Activated CD8-positive, alpha-beta T cell treated with anti-CD3 and anti-CD28 coated beads for 36 hours (primary cell): ENCODE data around the gene IFI27L2. TPM values are rescaled to one million over a fixed set of nuclear protein-coding genes. Genes with fewer than 3 reads are reported as not detected.

Experiments
- ATAC-seq: fragments of 200-7000 bp; cut with Tn5 transposase; one replicate; pipeline ENCODE4 v1.10.0; 2021; ENCODE audit warnings: mild to moderate bottlenecking, moderate library complexity
- CTCF ChIA-PET: fragments of 350-600 bp; sonication (Branson Sonifier 250); formaldehyde crosslinking; loops from one replicate; lab custom pipeline; 2021; ENCODE audit warnings: antibody characterized with exemption; lab: Charles Lee
- POLR2A ChIA-PET: fragments of 350-600 bp; sonication (Branson Sonifier 250); formaldehyde crosslinking; loops from one replicate; lab custom pipeline; 2021; ENCODE audit warnings: antibody characterized with exemption; lab: Charles Lee
- DNase-seq: peaks from one replicate; pipeline ENCODE4 v3.0.0-alpha.2; 2020
- H3K27ac Mint-ChIP-seq: one replicate; pipeline ENCODE4 v1.8.0; 2021; ENCODE audit warnings: mild to moderate bottlenecking, mixed read lengths
- H3K27me3 Mint-ChIP-seq: one replicate; pipeline ENCODE4 v1.8.0; 2021; ENCODE audit warnings: mixed read lengths
- H3K36me3 Mint-ChIP-seq: one replicate; pipeline ENCODE4 v1.8.0; 2021; ENCODE audit warnings: low read depth, mixed read lengths
- H3K4me1 Mint-ChIP-seq: one replicate; pipeline ENCODE4 v1.8.0; 2021; ENCODE audit warnings: low read depth, mixed read lengths
- H3K4me3 Mint-ChIP-seq: one replicate; pipeline ENCODE4 v1.8.0; 2021; ENCODE audit warnings: mild to moderate bottlenecking, moderate library complexity, mixed read lengths
- H3K9me3 Mint-ChIP-seq: one replicate; pipeline ENCODE4 v1.8.0; 2021; ENCODE audit warnings: mixed read lengths
- intact Hi-C: fragments of 100-400 bp; cut with micrococcal nuclease; formaldehyde crosslinking; loops from one replicate; pipeline ENCODE4 v1.10.0; 2022
- total RNA-seq, 2 experiments: library from RNA; stranded (reverse); gene quantifications; one replicate each; pipeline ENCODE4 v1.2.3, GENCODE V29; 2021
- TF ChIP-seq, protein P1 (sequence below): fragments of 200-600 bp; IDR thresholded peaks from one replicate; pipeline ENCODE4 v1.8.0; 2022; ENCODE audit warnings: antibody characterized with exemption, mild to moderate bottlenecking

The IFI27L2 gene
- total RNA-seq, 2 experiments from 2014 or later = 43.0 to 44.5 TPM

DNA sequence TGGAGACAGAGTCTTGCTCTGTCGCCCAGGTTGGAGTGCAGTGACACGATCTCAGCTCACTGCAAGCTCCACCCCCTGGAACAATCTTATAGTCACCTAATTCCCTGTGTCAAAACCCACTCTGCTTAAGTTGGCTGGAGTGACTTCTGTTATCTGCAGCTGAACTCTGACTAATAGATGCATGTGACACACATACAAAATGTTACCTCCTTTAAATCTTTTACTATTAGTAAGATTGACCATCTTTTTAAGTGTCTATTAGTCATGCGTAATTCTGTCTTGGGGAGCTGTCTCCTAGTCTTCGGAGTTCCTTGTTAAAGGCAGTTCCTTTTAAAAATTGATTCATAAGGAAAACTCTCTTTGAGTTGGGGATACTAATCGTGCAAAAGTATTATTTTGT lies 40.9 kb downstream of the IFI27L2 start:
- TF ChIP-seq, protein P1, sequence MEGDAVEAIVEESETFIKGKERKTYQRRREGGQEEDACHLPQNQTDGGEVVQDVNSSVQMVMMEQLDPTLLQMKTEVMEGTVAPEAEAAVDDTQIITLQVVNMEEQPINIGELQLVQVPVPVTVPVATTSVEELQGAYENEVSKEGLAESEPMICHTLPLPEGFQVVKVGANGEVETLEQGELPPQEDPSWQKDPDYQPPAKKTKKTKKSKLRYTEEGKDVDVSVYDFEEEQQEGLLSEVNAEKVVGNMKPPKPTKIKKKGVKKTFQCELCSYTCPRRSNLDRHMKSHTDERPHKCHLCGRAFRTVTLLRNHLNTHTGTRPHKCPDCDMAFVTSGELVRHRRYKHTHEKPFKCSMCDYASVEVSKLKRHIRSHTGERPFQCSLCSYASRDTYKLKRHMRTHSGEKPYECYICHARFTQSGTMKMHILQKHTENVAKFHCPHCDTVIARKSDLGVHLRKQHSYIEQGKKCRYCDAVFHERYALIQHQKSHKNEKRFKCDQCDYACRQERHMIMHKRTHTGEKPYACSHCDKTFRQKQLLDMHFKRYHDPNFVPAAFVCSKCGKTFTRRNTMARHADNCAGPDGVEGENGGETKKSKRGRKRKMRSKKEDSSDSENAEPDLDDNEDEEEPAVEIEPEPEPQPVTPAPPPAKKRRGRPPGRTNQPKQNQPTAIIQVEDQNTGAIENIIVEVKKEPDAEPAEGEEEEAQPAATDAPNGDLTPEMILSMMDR = no peak
- no peaks in the 10 kb centered on the region for H3K27me3 Mint-ChIP-seq
- intact Hi-C loops = no loop called here
- no peak for DNase-seq
- ChIA-PET POLR2A (no interaction called here), CTCF (interaction anchor here (1.0 to 1.5 kb wide), 2 partner anchors 27 to 48 kb away, joined by 4 read pairs; no protein-coding TSS in a partner anchor)
- no peak overlapping the region for H3K27ac Mint-ChIP-seq
- H3K4me3 Mint-ChIP-seq = no peak overlapping the region
- no peak for ATAC-seq
- H3K9me3 Mint-ChIP-seq = peaks cover 1% of the 10 kb centered on the region
- no peaks in the 10 kb centered on the region for H3K36me3 Mint-ChIP-seq
- no peaks in the 10 kb centered on the region for H3K4me1 Mint-ChIP-seq

DNA sequence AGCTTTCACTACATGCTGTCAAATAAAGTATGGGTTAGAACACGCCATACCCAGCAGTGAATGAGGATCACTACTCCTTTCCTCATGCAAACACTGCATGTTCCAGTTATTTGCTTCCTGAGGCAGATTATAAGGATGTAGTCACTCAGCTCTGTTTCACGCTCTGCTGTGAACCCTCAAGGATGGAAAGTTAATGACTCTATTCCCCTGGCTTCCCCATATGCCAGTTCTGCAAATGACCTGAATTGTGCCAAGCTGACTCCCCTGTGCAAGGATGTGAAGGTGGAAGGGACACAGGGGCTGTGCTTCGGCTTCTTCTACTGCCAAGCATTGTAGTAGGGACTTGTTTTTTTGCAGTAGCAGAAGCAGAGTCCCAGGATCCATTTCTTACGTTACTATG lies 41.5 kb downstream of the IFI27L2 start:
- TF ChIP-seq, protein P1 = no peak
- peaks cover 1% of the 10 kb centered on the region for H3K4me1 Mint-ChIP-seq
- ATAC-seq (no peak), DNase-seq (no peak)
- CTCF ChIA-PET = interaction anchor here (1.0 to 1.5 kb wide), 2 partner anchors 27 to 49 kb away, joined by 4 read pairs; no protein-coding TSS in a partner anchor
- no peaks in the 10 kb centered on the region for H3K36me3 Mint-ChIP-seq
- no peaks in the 10 kb centered on the region for H3K27me3 Mint-ChIP-seq
- H3K27ac Mint-ChIP-seq = no peak overlapping the region
- H3K9me3 Mint-ChIP-seq = peaks cover 1% of the 10 kb centered on the region
- intact Hi-C loops = no loop called here
- no peak overlapping the region for H3K4me3 Mint-ChIP-seq
- POLR2A ChIA-PET = interaction anchor here (0.9 kb wide), 1 partner anchor 85 kb away, joined by 3 read pairs; no protein-coding TSS in a partner anchor

DNA sequence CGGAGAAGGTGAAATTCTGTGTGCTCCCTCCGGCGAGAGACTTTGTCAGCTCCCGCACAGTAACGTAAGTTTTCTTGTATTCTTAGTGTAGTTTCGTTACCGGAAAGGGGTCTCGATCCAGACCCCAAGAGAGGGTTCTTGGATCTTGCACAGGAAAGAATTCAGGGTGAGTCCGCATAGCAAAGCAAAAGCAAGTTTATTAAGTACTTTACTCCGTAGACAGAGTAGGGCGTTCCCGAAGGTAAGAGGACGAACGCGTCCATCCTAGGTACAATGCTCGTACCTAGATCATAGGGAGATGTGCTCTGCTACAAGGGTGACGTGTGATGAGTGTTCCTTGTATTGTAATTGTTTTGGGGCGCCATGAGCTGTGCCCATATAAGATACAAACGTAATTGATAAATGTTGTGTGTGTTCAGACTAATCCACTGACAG lies 48.0 kb downstream of the IFI27L2 start:
- peak overlapping the region; percentile 99 for H3K27ac Mint-ChIP-seq
- H3K27me3 Mint-ChIP-seq = no peaks in the 10 kb centered on the region
- TF ChIP-seq, protein P1 = no peak
- DNase-seq (peak; percentile 20), ATAC-seq (peak; percentile 34)
- peaks cover 38% of the 10 kb centered on the region for H3K36me3 Mint-ChIP-seq
- intact Hi-C loops = loop anchor here (2.0 kb wide), 1 partner anchor 25 kb away; no protein-coding TSS in a partner anchor
- peaks cover 40% of the 10 kb centered on the region for H3K4me1 Mint-ChIP-seq
- ChIA-PET CTCF (interaction anchor here (1.2 to 4.8 kb wide), 9 partner anchors 10 to 144 kb away, joined by 3 to 29 read pairs (median 17); no protein-coding TSS in a partner anchor), POLR2A (interaction anchor here (0.7 to 4.5 kb wide), 11 partner anchors 9 to 121 kb away, joined by 3 to 34 read pairs (median 5); partner anchors contain the start of genes IFI27L2 and OTUB2)
- H3K9me3 Mint-ChIP-seq = peaks cover 1% of the 10 kb centered on the region
- peak overlapping the region; percentile 98 for H3K4me3 Mint-ChIP-seq

DNA sequence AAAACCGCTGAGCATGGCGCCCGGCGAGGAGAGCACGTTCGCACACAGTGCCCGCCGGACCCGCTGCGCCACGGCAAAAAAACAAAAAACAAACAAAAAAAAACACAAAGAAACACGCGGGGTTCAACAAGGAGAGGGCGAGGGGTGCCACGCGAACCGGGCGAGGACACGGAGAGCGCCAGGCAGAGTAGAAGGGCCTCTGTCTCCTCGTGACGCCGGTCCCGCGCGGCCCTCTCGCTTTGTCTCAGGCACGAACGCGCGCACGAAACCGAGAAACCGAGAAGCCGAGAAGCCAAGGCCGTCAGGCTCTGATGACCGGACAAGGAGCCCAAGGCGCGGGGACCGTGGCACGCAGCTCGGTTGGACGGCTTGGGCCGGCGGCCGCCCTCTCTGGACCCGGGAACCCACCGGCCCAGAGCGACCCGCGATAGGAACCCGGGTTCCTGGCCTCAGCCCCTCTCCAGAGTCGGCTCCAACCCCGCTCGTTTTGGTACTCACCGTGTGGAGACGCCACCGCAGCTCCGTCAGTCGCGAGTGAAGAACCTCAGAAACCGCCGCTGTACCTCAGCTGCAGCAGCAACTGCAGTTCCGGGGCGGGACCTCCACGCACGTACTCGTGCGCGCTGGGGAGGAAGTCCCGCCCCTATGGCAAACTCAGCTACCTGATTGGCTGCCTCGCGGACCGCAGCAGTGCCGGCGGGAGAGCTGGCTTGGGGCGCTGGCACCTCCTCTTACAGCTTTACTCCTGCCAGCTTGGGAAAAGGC lies 48.6 kb downstream of the IFI27L2 start, which contains the start of the genes DDX24 and IFI27L1:
TSS of gene DDX24 (minus strand) at position 582 of the 765 bp plus-strand sequence. CDS start 1,460 bp downstream, outside the sequence.
TSS of gene IFI27L1 (plus strand) at position 690 of the 765 bp plus-strand sequence. CDS start 15,628 bp downstream, outside the sequence.
- peak; percentile 98 for DNase-seq
- CTCF ChIA-PET = interaction anchor here (1.2 to 4.8 kb wide), 8 partner anchors 11 to 144 kb away, joined by 3 to 29 read pairs (median 18); no protein-coding TSS in a partner anchor
- Mint-ChIP-seq H3K27me3 (no peaks in the 10 kb centered on the region), H3K27ac (peak within 1 kb of the TSS; percentile 99), H3K36me3 (peaks cover 44% of the 10 kb centered on the region), H3K4me1 (peaks cover 44% of the 10 kb centered on the region), H3K4me3 (peak within 1 kb of the TSS; percentile 98), H3K9me3 (no peaks in the 10 kb centered on the region)
- POLR2A ChIA-PET = interaction anchor here (0.6 to 4.5 kb wide), 11 partner anchors 11 to 120 kb away, joined by 3 to 34 read pairs (median 5); partner anchors contain the start of genes IFI27L2 and OTUB2
- ATAC-seq = peak; percentile 98
- intact Hi-C loops = loop anchor here (2.0 kb wide), 1 partner anchor 24 kb away; no protein-coding TSS in a partner anchor
- TF ChIP-seq, protein P1 = no peak
